GM12878 (cell line): Measurements from ENCODE around the gene PTP4A1. TPM values are rescaled to one million over a fixed set of nuclear protein-coding genes. Genes with fewer than 3 reads are reported as not detected.

ENCODE experiments used
- ATAC-seq: fragments of 200-7000 bp; cut with Tn5 transposase; 3 replicates; pipeline ENCODE4 v1.9.1; 2020; ENCODE audit warnings: mild to moderate bottlenecking, moderate library complexity
- BruUV-seq: library from RNA; stranded (reverse); fragments of 400-500 nt; replicated peaks from 2 replicates; lab custom pipeline; 2021; lab: Mats Ljungman, UMichigan
- CTCF ChIA-PET: fragments of 300-600 bp; sonication (Branson Sonifier 250); formaldehyde crosslinking; extraction: SDS; loops from one replicate; lab custom pipeline; 2021; ENCODE audit warnings: inconsistent platforms; lab: Yijun Ruan, JAX
- POLR2A ChIA-PET: fragments of 350-600 bp; formaldehyde crosslinking; extraction: SDS; loops from one replicate; lab custom pipeline; 2021; ENCODE audit warnings: inconsistent platforms; lab: Charles Lee
- RAD21 ChIA-PET: fragments of 300-600 bp; sonication (Branson Sonifier 250); formaldehyde crosslinking; loops from one replicate; lab custom pipeline; 2023; ENCODE audit warnings: antibody characterized with exemption; ENCODE audit not compliant: unreplicated experiment; lab: Charles Lee
- SMC1A ChIA-PET: fragments of 300-600 bp; sonication (Branson Sonifier 250); formaldehyde crosslinking; loops from one replicate; lab custom pipeline; 2023; ENCODE audit not compliant: unreplicated experiment, uncharacterized antibody; lab: Charles Lee
- DNase-seq: peaks from one replicate; pipeline ENCODE4 v3.0.0-alpha.2; 2011; ENCODE audit warnings: low read depth, low spot score
- FAIRE-seq: peaks from 3 replicates; lab custom pipeline; 2011; peaks lifted over from hg19 to GRCh38; lab: Jason Lieb, UNC
- H2AFZ ChIP-seq: 2 replicates; pipeline ENCODE4 v1.6.0; 2011; ENCODE audit warnings: low read depth, low read length, control low read depth; ENCODE audit not compliant: control insufficient read depth
- H3K27ac ChIP-seq: 2 replicates; pipeline ENCODE4 v1.5.1; 2011; ENCODE audit warnings: control low read depth; ENCODE audit not compliant: control insufficient read depth, insufficient read depth
- H3K27me3 ChIP-seq, 2 experiments: replicated peaks in 1 of 2; 2 replicates each; pipeline versions ENCODE4 v1.6.0 to v1.6.1; 2011; ENCODE audit warnings: low read length in 1 of 2; ENCODE audit not compliant: control insufficient read depth in 2 of 2, insufficient read depth in 2 of 2
- H3K36me3 ChIP-seq, 2 experiments: 2 replicates each; pipeline ENCODE4 v1.5.1; 2011; ENCODE audit warnings: low read length in 1 of 2; ENCODE audit not compliant: control insufficient read depth in 2 of 2, insufficient read depth in 2 of 2
- H3K4me1 ChIP-seq: 2 replicates; pipeline ENCODE4 v1.6.1; 2011; ENCODE audit warnings: mild to moderate bottlenecking, low read length, moderate library complexity, mixed read lengths; ENCODE audit not compliant: control insufficient read depth, insufficient read depth
- H3K4me2 ChIP-seq: 2 replicates; pipeline ENCODE4 v1.6.0; 2011; ENCODE audit warnings: control low read depth; ENCODE audit not compliant: control insufficient read depth, insufficient read depth
- H3K4me3 ChIP-seq: fragments of 200-600 bp; sonication (generic); 2 replicates; pipeline ENCODE4 v1.5.1; 2016
- H3K79me2 ChIP-seq: 2 replicates; pipeline ENCODE4 v1.6.0; 2011; ENCODE audit warnings: low read length; ENCODE audit not compliant: control insufficient read depth, insufficient read depth
- H3K9ac ChIP-seq: 2 replicates; pipeline ENCODE4 v1.8.0; 2011; ENCODE audit warnings: low read length, control low read depth, mixed read lengths; ENCODE audit not compliant: control insufficient read depth, insufficient read depth
- H3K9me3 ChIP-seq: replicated peaks from 3 replicates; pipeline ENCODE4 v1.5.1; 2011; ENCODE audit warnings: mild to moderate bottlenecking, low read length; ENCODE audit not compliant: control insufficient read depth, insufficient read depth
- H4K20me1 ChIP-seq: 2 replicates; pipeline ENCODE4 v1.6.0; 2011; ENCODE audit not compliant: control insufficient read depth, insufficient read depth
- CHD1 ChIP-seq: IDR thresholded peaks from 2 replicates; pipeline ENCODE4 v1.6.1; 2012; ENCODE audit warnings: low read depth, low read length, improper control_type of control experiment
- CREB1 ChIP-seq: IDR thresholded peaks from 2 replicates; pipeline ENCODE4 v1.6.1; 2012; ENCODE audit warnings: low read depth, mild to moderate bottlenecking, inconsistent platforms
- E2F4 ChIP-seq: IDR thresholded peaks from 2 replicates; pipeline ENCODE4 v1.6.1; 2012; ENCODE audit warnings: low read depth, low read length, improper control_type of control experiment
- EZH2 ChIP-seq: IDR thresholded peaks from 2 replicates; pipeline ENCODE4 v1.6.1; 2012; ENCODE audit warnings: low read depth, mild to moderate bottlenecking, control low read depth, inconsistent platforms, low read length, borderline replicate concordance; ENCODE audit not compliant: control insufficient read depth
- GABPA ChIP-seq: IDR thresholded peaks from 2 replicates; pipeline ENCODE4 v1.6.1; 2014; ENCODE audit warnings: antibody characterized with exemption, low read depth, mild to moderate bottlenecking, inconsistent platforms
- IKZF2 ChIP-seq, 2 experiments: fragments of 450-650 bp; IDR thresholded peaks; 2 replicates each; pipeline ENCODE4 v1.6.1; 2017; ENCODE audit warnings: mild to moderate bottlenecking in 2 of 2, moderate library complexity in 2 of 2
- LARP7 ChIP-seq: fragments of 450-650 bp; IDR thresholded peaks from 2 replicates; pipeline ENCODE4 v1.6.1; 2017; ENCODE audit warnings: mild to moderate bottlenecking
- MLLT1 ChIP-seq: fragments of 450-650 bp; IDR thresholded peaks from 2 replicates; pipeline ENCODE4 v1.6.1; 2016; ENCODE audit warnings: mild to moderate bottlenecking
- POLR2AphosphoS5 ChIP-seq: IDR thresholded peaks from 2 replicates; pipeline ENCODE4 v1.6.1; 2011; ENCODE audit warnings: mild to moderate bottlenecking, low read length, inconsistent platforms
- SKIL ChIP-seq: fragments of 450-650 bp; IDR thresholded peaks from 2 replicates; pipeline ENCODE4 v1.6.1; 2017; ENCODE audit warnings: mild to moderate bottlenecking, low read depth, inconsistent platforms; ENCODE audit not compliant: poor library complexity, severe bottlenecking
- TARDBP ChIP-seq: IDR thresholded peaks from 2 replicates; pipeline ENCODE4 v1.6.1; 2016; ENCODE audit warnings: borderline replicate concordance
- ZBTB4 ChIP-seq: fragments of 450-650 bp; formaldehyde crosslinking; IDR thresholded peaks from 2 replicates; pipeline ENCODE4 v1.4.0; 2022; ENCODE audit warnings: mild to moderate bottlenecking, moderate library complexity
- ZNF24 ChIP-seq: fragments of 450-650 bp; IDR thresholded peaks from 2 replicates; pipeline ENCODE4 v1.6.1; 2017; ENCODE audit warnings: antibody characterized with exemption, mild to moderate bottlenecking
- WGBS: methylation state at CpG from one replicate; pipeline ENCODE4 v1.1.6; 2016; ENCODE audit warnings: low lambda C conversion rate; ENCODE audit not compliant: insufficient replicate concordance, insufficient coverage; ENCODE audit errors: missing lambda C conversion rate; 5-methylcytosine and 5-hydroxymethylcytosine counted together
- in situ Hi-C: fragments of 300-500 bp; cut with MboI; formaldehyde crosslinking; loops from 9 replicates; pipeline ENCODE4 v1.14.3; 2018; ENCODE audit warnings: mixed read lengths
- intact Hi-C: fragments of 100-400 bp; cut with micrococcal nuclease; formaldehyde crosslinking; loops from one replicate; pipeline ENCODE4 v1.14.2; 2022; ENCODE audit not compliant: unreplicated experiment
- polyA plus RNA-seq, 11 experiments: library from polyadenylated mRNA; depleted of rRNA in 4 of 11; unstranded in 6 of 11; stranded (reverse) in 5 of 11; fragments of >200 nt; fragmentation: Nextera tagmentation in 4 of 11; fragmentation: Illumina TruSeq in 1 of 11; extraction: Ambion mirVana in 4 of 11; extraction: Trizol in 1 of 11; gene quantifications; 1 replicate in 1 of 11; 2 replicates in 10 of 11; pipeline versions ENCODE4 v1.2.1 to v1.2.3, GENCODE V29; 2011 to 2016; ENCODE audit warnings: inconsistent platforms in 2 of 11, missing spikeins in 2 of 11, low read depth in 1 of 11
- total RNA-seq, 4 experiments: library from RNA; depleted of rRNA in 3 of 4; stranded (reverse); fragments of >200 nt in 3 of 4; fragmentation: Illumina TruSeq in 1 of 4; extraction: Trizol in 1 of 4; gene quantifications; 2 replicates each; pipeline versions ENCODE4 v1.2.1 to v1.2.3, GENCODE V29; 2013 to 2021

The PTP4A1 gene
- total and polyA plus RNA-seq, 10 of the 15 experiments (the other 5 are each of a cell fraction or from before 2014, with no cell fraction given): 8.5 to 190 (median 46.4) TPM; not detected in 2

GRCh38 chr6:63589952-63590411 lies 17.7 kb downstream of the PTP4A1 start:
- FAIRE-seq (no peak), DNase-seq (no peak), ATAC-seq (no peak)
- ChIA-PET CTCF (interaction anchor here (2.5 kb wide), 1 partner anchor 237 kb away, joined by 15 read pairs; no protein-coding TSS in a partner anchor), SMC1A (no interaction called here), RAD21 (no interaction called here), POLR2A (no interaction called here)
- Histone ChIP-seq H3K9ac (no peak overlapping the region), H3K36me3 (no peaks in the 10 kb centered on the region), H3K27ac (no peak overlapping the region), H3K27me3 (no peaks in the 10 kb centered on the region), H2AFZ (no peak overlapping the region), H3K79me2 (no peaks in the 10 kb centered on the region), H3K9me3 (no peaks in the 10 kb centered on the region), H3K4me3 (no peak overlapping the region), H4K20me1 (no peaks in the 10 kb centered on the region), H3K4me2 (no peak overlapping the region), H3K4me1 (no peaks in the 10 kb centered on the region)
- in situ Hi-C loops (no loop called here), intact Hi-C loops (no loop called here)
- 65% methylated on average over 2 of the region's 2 CpGs for WGBS
- no TSS peak for BruUV-seq
- TF ChIP-seq ZBTB4 (CRISPR knock-in tag) (no peak), LARP7 (no peak), POLR2AphosphoS5 (no peak), CHD1 (no peak), TARDBP (no peak), IKZF2 (IDR thresholded peaks at IDR 0.05) (no peak), ZNF24 (no peak), CREB1 (no peak), SKIL (no peak), GABPA (no peak), MLLT1 (no peak), E2F4 (no peak), EZH2 (no peak)
